NCI-H510A (cell line): ENCODE results near the gene KLHL3.

ENCODE experiments used
- DNase-seq: peaks from one replicate; lab custom pipeline; 2025; lab: John Stamatoyannopoulos, UW

The KLHL3 gene

DNA sequence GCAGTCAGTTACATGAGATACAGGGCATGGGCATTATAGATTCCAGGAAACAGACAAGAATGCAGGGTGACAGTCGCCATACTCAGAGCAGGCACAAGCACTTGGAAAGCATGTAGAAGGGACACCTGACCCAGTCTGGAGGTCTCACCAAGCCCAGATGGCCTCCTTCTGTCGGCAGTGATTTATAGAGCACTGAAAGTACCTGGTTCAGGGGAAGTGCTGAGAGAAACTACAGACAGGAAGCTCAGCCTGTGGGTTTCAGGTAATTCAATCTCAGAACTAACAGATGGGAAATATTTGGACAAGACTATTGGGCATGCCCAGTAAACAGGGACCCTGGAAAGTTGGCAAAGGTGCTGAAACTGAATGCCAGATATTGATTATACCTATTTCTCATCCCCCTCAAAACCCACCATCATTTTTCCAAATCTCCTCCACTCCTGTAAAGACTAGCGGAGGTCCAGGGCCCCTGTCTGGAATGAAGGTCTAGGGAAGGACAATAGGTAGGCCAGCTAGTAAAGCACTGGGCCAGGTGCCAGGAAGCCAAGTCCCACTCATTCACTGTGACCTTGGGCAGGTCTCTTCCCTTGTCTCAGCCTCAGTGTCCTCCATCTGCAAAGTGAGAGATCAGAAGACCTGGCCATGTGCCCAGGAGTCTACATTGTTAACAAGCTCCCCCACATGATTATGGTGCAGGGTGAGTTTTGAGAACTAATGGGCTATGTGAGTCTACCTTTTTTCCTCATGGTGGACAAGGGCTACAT is 26.9 kb downstream of the KLHL3 start:
- DNase-seq, result no peak

DNA sequence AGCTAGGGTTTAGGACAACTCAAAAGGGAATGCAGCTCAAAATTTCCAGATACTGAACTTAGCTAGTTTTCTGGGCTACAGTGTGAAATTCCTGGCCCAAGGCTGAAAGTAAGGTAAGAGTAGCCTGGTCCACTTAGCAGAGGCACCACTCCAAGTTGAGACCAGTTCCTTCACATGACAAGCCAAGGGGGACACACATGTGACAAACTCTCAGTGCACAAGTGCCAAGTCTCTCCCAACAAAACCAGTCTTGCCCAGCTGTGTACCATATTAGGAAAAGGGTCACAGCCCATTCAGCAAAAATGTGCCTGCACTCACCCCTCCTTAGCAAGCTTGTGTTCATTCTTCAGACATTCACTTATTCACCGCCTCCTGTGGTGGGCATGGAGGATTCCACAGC is 27.8 kb downstream of the KLHL3 start:
- no peak for DNase-seq

DNA sequence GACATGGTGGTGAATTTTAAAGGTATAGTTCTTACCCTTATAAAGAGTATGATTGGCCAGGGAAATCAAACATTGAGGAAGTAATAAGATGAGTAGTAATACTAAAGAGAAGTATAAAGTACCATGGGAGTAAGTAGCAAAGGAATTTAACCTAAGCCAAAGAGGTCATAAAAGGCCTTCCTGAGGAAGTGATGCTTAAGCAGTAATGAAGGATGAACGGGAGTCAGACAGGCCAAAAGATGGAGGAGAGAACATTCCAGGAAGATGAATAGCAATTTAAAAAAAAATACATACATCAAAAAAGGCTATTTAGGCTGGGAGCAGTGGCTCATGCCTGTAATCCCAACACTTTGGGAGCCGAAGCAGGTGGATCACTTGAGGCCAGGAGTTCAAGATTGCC is 29.0 kb downstream of the KLHL3 start:
- DNase-seq, result no peak

GRCh38 chr5:137705106-137705505 is 30.8 kb downstream of the KLHL3 start:
- DNase-seq, result no peak

GRCh38 chr5:137703565-137703964 is 32.3 kb downstream of the KLHL3 start:
- no peak for DNase-seq

DNA sequence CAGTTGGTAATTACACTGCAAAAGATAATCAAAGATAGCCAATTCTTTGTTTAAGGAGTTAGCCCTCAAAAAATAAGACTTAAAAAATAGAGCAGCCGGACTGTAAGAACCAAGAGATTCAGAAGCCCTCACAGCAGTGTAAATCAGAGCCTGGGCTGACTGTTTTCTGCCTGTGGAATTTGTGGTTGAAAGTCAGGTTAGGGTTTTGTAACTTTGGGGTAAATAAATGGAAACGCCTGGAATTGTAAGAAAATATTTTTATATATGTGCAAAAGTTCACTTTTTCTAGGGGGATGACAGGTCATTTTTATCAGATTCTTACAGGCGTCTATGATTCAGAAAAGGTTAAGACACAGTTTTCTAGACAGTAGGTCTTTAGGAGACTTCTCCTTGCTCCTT is 35.6 kb downstream of the KLHL3 start:
- DNase-seq, result no peak

- no peak for DNase-seq
These were observed 36.3 kb downstream of the KLHL3 start for GRCh38 chr5:137699336-137700281.

DNA sequence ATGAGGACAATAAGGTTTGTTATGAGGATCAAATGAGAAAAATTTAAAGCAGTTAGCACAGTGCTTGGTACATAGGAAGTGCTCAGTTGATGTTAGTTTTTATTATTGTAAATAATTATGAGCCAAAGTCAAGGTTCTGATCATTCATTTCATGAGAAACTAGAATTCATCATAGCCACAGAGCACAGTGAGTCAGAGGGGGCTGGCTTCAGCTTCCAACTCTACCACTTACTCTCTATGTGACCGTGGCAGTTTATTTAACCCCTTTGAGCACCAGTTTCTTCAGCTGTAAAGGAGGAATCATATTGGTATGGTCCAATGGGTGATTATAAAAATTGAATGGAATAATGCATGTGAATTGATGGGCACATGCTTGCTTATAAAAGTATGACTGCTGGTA is 39.4 kb downstream of the KLHL3 start:
- DNase-seq, result no peak

GRCh38 chr5:137695651-137696428 is 40.0 kb downstream of the KLHL3 start:
- DNase-seq, result no peak

GRCh38 chr5:137693951-137694721 is 41.8 kb downstream of the KLHL3 start:
- no peak for DNase-seq

- no peak for DNase-seq
These were observed 42.5 kb downstream of the KLHL3 start for GRCh38 chr5:137693307-137693950.

GRCh38 chr5:137689306-137689705 is 46.6 kb downstream of the KLHL3 start:
- no peak for DNase-seq

DNA sequence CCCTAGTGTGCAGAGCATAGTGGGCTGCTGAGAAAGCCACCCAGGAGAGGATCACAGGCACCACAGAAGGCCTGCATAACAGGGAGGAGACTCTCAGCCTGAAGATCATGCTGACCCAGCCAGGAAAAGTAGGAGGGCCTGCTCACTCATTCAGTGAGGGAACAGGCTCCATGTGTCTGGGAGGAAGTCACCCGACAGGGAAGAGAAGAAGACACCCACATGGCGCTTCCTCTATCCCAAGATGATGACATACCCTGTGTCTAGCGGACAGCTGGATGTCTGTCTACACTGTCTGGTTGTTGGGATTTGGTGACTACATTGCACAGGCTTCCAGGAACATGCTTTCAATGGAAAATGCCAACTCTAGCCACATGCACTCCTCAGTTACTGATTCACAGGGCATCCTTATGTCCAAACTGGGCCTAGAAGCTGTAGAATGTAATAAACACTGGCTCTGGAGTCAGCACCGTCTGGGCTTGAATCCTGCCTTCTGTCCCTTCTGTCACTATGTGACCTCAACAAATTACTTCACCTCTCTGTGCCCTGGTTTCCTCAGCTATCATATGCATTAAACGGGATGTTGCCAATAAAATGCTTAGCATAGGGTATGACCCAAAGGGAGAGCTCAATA is 47.6 kb downstream of the KLHL3 start:
- no peak for DNase-seq

GRCh38 chr5:137684761-137685160 is 51.1 kb downstream of the KLHL3 start:
- DNase-seq, result no peak

- DNase-seq, result no peak
These were observed 54.7 kb downstream of the KLHL3 start for GRCh38 chr5:137681191-137681590.

- no peak for DNase-seq
These were observed 56.0 kb downstream of the KLHL3 start for GRCh38 chr5:137679910-137680309.

DNA sequence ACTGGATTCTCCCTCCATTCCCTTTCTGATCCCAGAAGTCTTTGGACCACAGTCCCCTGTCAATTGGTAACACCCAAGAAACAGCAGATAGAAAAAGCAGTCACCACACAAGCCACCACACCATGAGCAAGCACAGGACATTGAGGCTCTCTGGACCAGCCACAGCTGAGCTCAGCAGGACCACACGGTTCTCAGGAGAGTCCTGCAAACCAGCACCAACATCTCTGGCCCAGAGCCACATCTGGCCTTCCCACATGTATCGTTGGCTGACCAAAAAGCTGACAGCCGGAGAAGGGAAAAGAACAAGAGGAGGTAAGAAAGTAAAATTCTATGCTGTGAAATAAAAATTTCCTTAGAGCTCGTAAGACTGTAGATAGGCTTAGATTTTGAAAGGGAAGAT is 56.7 kb downstream of the KLHL3 start:
- DNase-seq, result no peak

- DNase-seq, result no peak
These were observed 63.0 kb downstream of the KLHL3 start for GRCh38 chr5:137672881-137673280.

GRCh38 chr5:137672001-137672400 is 63.9 kb downstream of the KLHL3 start:
- no peak for DNase-seq

DNA sequence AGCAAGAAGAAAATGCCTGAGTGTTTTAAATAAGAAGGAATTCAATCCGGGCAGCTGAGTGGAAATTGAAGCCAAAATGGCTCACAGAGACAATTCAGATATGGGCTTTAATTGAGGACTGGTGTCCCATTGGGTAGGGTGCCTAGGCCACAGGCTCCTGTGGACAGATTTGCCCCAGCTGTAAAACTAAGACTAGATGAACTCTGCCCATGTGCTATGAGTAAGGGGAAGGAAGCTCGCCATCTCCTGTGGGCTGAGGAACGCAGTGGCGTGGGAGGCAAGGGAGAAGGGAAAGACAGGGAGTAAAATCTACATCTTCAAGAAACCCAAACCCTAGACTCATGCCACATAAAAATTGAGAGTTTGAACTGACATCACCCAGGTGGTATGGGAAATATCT is 66.1 kb downstream of the KLHL3 start:
- DNase-seq, result no peak

- no peak for DNase-seq
These were observed 67.3 kb downstream of the KLHL3 start for GRCh38 chr5:137668637-137669036.
